ENCODE data around the gene ARID3A. TPM values are rescaled to one million over a fixed set of nuclear protein-coding genes. Genes with fewer than 3 reads are reported as not detected.
A peak's percentile ranks its signal among the peaks of the same experiment; 100 is the strongest.

ARID3A gene
- total and polyA plus RNA-seq, 2 experiments from 2014 or later = 2.8 to 8.5 TPM

GRCh38 chr19:958967-959855 is 33.4 kb downstream of the ARID3A start:
- no peak overlapping the region for H3K27ac ChIP-seq
- no peaks in the 10 kb centered on the region for H4K20me1 ChIP-seq (ENCODE audit: insufficient read depth)
- H3K4me2 ChIP-seq (ENCODE audit: unreplicated experiment) = no peak overlapping the region
- TF ChIP-seq EZH2phosphoT487 (IDR thresholded peaks at IDR 0.05; ENCODE audit: insufficient read depth, low read depth) = no peak
- TF ChIP-seq EZH2 (IDR thresholded peaks at IDR 0.05; ENCODE audit: insufficient read depth, poor library complexity, severe bottlenecking) = no peak
- H3K36me3 ChIP-seq (ENCODE audit: low read depth) = no peaks in the 10 kb centered on the region; the same call in 1 of the 2 replicates
- H3K9me3 ChIP-seq (ENCODE audit: low read depth) = no peaks in the 10 kb centered on the region
- peaks cover 78% of the 10 kb centered on the region for H3K79me2 ChIP-seq (ENCODE audit: insufficient read depth)
- peaks cover 7% of the 10 kb centered on the region; the same call in 1 of the 2 replicates for H3K4me1 ChIP-seq (ENCODE audit: insufficient read depth)
- H2AFZ ChIP-seq = no peak overlapping the region
- 86 to 87% methylated on average over 36 of the region's 36 CpGs for WGBS, 2 experiments (ENCODE audit: low coverage in 1 of 2, low lambda C conversion rate in 2 of 2, missing lambda C conversion rate in 2 of 2)
- H3K9ac ChIP-seq = no peak overlapping the region
- H3K27me3 ChIP-seq (replicated peaks; ENCODE audit: insufficient read depth) = no peaks in the 10 kb centered on the region
- in situ Hi-C loops (cut with MboI) = no loop called here
- no peak overlapping the region for H3K4me3 ChIP-seq
- no peaks in the 10 kb centered on the region for H3K9me2 ChIP-seq (ENCODE audit: insufficient read depth)
- H3F3A ChIP-seq (ENCODE audit: insufficient read depth) = no peaks in the 10 kb centered on the region
- peak; percentile 67 for DNase-seq

GRCh38 chr19:960020-960419 is 34.2 kb downstream of the ARID3A start:
- Histone ChIP-seq H3K27me3 (replicated peaks; ENCODE audit: insufficient read depth) (no peaks in the 10 kb centered on the region), H3K36me3 (ENCODE audit: low read depth) (peaks cover 2% of the 10 kb centered on the region), H3K9me3 (ENCODE audit: low read depth) (no peaks in the 10 kb centered on the region), H3K4me2 (ENCODE audit: unreplicated experiment) (no peak overlapping the region), H3F3A (ENCODE audit: insufficient read depth) (no peaks in the 10 kb centered on the region), H3K79me2 (ENCODE audit: insufficient read depth) (peaks cover 69% of the 10 kb centered on the region), H3K9ac (no peak overlapping the region), H3K4me1 (ENCODE audit: insufficient read depth) (peaks cover 7% of the 10 kb centered on the region; the same call in 1 of the 2 replicates), H4K20me1 (ENCODE audit: insufficient read depth) (no peaks in the 10 kb centered on the region), H3K4me3 (no peak overlapping the region), H3K27ac (no peak overlapping the region), H3K9me2 (ENCODE audit: insufficient read depth) (no peaks in the 10 kb centered on the region), H2AFZ (no peak overlapping the region)
- WGBS, 2 experiments (ENCODE audit: low coverage in 1 of 2, low lambda C conversion rate in 2 of 2, missing lambda C conversion rate in 2 of 2) = 75 to 87% methylated on average over 11 to 12 of the region's 12 CpGs
- TF ChIP-seq EZH2 (IDR thresholded peaks at IDR 0.05; ENCODE audit: insufficient read depth, poor library complexity, severe bottlenecking) = no peak
- TF ChIP-seq EZH2phosphoT487 (IDR thresholded peaks at IDR 0.05; ENCODE audit: insufficient read depth, low read depth) = no peak
- DNase-seq = no peak
- in situ Hi-C loops (cut with MboI) = no loop called here

GRCh38 chr19:960601-960938 is 34.7 kb downstream of the ARID3A start:
- Histone ChIP-seq H3K79me2 (ENCODE audit: insufficient read depth) (peaks cover 64% of the 10 kb centered on the region), H3F3A (ENCODE audit: insufficient read depth) (no peaks in the 10 kb centered on the region), H3K9me2 (ENCODE audit: insufficient read depth) (no peaks in the 10 kb centered on the region), H3K9me3 (ENCODE audit: low read depth) (no peaks in the 10 kb centered on the region), H3K36me3 (ENCODE audit: low read depth) (peaks cover 7% of the 10 kb centered on the region), H3K9ac (no peak overlapping the region), H3K4me3 (no peak overlapping the region), H3K4me1 (ENCODE audit: insufficient read depth) (peaks cover 7% of the 10 kb centered on the region; the same call in 1 of the 2 replicates), H2AFZ (no peak overlapping the region), H3K27ac (no peak overlapping the region), H3K4me2 (ENCODE audit: unreplicated experiment) (no peak overlapping the region), H4K20me1 (ENCODE audit: insufficient read depth) (no peaks in the 10 kb centered on the region), H3K27me3 (replicated peaks; ENCODE audit: insufficient read depth) (no peaks in the 10 kb centered on the region)
- WGBS, 2 experiments (ENCODE audit: low coverage in 1 of 2, low lambda C conversion rate in 2 of 2, missing lambda C conversion rate in 2 of 2) = 88 to 92% methylated on average over 8 of the region's 8 CpGs
- TF ChIP-seq EZH2phosphoT487 (IDR thresholded peaks at IDR 0.05; ENCODE audit: insufficient read depth, low read depth) = no peak
- TF ChIP-seq EZH2 (IDR thresholded peaks at IDR 0.05; ENCODE audit: insufficient read depth, poor library complexity, severe bottlenecking) = no peak
- DNase-seq = no peak
- in situ Hi-C loops (cut with MboI) = no loop called here

DNA sequence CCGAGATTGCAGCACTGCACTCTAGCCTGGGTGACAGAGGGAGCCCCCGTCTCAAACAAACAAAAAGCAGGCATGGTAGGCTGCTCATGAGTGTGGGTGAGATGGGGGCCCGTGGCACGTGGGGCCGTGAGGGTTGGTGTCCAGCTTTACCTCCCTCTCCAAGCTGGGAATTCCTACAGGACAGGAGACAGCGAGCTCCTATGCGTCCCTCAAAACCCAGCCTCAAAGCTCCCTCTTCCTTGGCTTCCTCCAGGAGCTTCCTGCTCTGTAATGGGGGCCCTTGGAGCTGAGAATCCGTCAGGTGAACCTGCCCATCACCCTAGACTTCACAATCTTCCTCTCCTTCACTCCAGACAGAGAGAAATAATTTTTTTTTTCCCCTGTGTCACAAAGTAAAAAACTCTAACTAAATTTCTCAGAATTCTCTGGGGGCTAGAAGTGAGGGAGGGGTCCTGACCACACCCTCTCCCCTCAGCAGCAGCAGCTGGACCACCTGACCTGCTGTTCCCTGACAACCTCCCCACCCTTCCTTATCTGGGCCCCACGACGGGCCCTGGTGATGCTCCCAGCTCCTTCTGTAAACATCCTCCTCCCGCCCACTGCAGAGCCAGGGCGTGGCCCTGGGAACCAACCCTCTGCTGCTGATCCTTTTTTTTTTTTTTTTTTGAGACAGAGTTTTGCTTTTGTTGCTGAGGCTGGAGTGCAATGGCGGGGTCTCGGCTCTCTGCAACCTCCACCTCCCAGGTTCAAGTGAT is 36.2 kb downstream of the ARID3A start:
- Histone ChIP-seq H4K20me1 (ENCODE audit: insufficient read depth) (no peaks in the 10 kb centered on the region), H3K4me2 (ENCODE audit: unreplicated experiment) (no peak overlapping the region), H3K9me2 (ENCODE audit: insufficient read depth) (no peaks in the 10 kb centered on the region), H3F3A (ENCODE audit: insufficient read depth) (no peaks in the 10 kb centered on the region), H3K79me2 (ENCODE audit: insufficient read depth) (peaks cover 51% of the 10 kb centered on the region), H3K9me3 (ENCODE audit: low read depth) (no peaks in the 10 kb centered on the region), H3K27me3 (replicated peaks; ENCODE audit: insufficient read depth) (no peaks in the 10 kb centered on the region), H3K9ac (no peak overlapping the region), H3K4me3 (no peak overlapping the region), H3K36me3 (ENCODE audit: low read depth) (peaks cover 13% of the 10 kb centered on the region), H2AFZ (no peak overlapping the region), H3K4me1 (ENCODE audit: insufficient read depth) (peaks cover 3% of the 10 kb centered on the region; the same call in 1 of the 2 replicates), H3K27ac (peak overlapping the region; percentile 25; the same call in 1 of the 2 replicates)
- peak; percentile 77 for DNase-seq
- WGBS, 2 experiments (ENCODE audit: low coverage in 1 of 2, low lambda C conversion rate in 2 of 2, missing lambda C conversion rate in 2 of 2) = 75% methylated on average over 14 of the region's 14 CpGs
- TF ChIP-seq EZH2phosphoT487 (IDR thresholded peaks at IDR 0.05; ENCODE audit: insufficient read depth, low read depth) = no peak
- TF ChIP-seq EZH2 (IDR thresholded peaks at IDR 0.05; ENCODE audit: insufficient read depth, poor library complexity, severe bottlenecking) = no peak
- in situ Hi-C loops (cut with MboI) = no loop called here
